ENCODE measurements around the gene IL3RA.
"Not testable (repeated sequence)": the region's sequence is repeated elsewhere in the genome, so short reads cannot be mapped to it uniquely, and the experiment has no call there.

The IL3RA gene

DNA sequence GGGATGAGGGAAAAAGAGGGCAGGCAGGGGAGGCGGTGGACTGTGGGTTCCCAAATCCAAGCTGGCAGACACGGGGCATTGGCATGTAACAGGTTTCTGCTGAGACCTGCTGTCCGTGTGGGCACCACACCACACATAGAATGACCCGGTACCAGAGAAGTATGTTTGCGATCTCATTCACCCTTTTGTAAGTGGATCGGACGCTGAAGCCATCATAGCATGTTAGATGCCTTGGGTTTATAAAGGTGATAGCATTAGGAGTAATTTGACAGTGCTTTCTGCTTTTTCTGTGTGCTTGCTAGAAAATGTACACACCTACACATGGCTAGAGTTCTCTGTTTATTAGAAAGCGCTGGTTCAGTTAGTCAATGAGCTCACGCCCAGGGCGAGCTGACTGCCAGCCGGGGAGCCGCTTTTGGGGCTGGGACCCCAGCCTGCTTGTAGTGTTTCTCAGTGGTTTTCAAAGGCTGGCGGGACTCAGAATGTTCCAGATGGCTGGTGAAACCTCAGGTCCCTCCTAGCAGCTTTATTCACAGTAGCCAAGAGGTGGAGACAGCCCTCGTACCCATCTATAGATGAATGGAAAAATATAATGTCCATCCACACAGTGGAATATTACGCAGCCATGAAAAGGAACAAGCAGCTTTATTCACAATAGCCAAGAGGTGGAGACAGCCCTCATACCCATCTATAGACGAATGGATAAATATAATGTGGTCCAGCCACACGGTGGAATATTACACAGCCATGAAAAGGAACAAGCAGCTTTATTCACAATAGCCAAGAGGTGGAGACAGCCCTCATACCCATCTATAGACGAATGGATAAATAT is 579 bp downstream of the IL3RA start:
- TF ChIP-seq, protein P1, sequence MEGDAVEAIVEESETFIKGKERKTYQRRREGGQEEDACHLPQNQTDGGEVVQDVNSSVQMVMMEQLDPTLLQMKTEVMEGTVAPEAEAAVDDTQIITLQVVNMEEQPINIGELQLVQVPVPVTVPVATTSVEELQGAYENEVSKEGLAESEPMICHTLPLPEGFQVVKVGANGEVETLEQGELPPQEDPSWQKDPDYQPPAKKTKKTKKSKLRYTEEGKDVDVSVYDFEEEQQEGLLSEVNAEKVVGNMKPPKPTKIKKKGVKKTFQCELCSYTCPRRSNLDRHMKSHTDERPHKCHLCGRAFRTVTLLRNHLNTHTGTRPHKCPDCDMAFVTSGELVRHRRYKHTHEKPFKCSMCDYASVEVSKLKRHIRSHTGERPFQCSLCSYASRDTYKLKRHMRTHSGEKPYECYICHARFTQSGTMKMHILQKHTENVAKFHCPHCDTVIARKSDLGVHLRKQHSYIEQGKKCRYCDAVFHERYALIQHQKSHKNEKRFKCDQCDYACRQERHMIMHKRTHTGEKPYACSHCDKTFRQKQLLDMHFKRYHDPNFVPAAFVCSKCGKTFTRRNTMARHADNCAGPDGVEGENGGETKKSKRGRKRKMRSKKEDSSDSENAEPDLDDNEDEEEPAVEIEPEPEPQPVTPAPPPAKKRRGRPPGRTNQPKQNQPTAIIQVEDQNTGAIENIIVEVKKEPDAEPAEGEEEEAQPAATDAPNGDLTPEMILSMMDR (conservative IDR thresholded peaks at IDR 0.05), result no peak
- no peak overlapping the region for H3K27ac ChIP-seq

DNA sequence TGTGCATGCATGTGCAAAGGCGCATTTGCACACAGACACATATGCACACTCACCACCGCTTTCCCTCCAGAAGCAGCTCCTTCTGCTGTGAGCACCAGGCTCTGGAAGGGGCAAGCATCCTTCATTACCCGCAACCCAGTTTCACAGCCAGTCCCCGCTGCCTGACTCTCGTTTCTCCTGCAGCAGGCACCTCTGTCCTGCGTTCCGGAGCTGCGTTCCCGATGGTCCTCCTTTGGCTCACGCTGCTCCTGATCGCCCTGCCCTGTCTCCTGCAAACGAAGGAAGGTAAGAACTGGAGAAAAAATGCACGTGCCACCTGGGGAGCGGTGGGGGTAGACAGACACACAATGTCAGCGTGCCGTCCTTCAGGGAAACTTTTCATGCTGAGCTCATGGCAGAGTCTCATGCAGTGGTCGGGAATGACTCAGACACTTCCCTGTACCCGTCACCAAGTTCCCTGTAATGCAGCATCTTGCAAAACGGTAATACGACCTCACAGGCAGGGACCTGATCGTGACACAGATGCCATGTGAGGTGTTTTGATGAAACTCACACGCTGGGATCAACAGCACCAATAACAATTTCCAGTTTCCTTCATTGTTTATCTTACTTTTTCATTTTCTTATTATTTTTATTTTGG is 5.1 kb downstream of the IL3RA start:
- TF ChIP-seq, protein P1 (conservative IDR thresholded peaks at IDR 0.05), result no peak
- no peak overlapping the region for H3K27ac ChIP-seq

DNA sequence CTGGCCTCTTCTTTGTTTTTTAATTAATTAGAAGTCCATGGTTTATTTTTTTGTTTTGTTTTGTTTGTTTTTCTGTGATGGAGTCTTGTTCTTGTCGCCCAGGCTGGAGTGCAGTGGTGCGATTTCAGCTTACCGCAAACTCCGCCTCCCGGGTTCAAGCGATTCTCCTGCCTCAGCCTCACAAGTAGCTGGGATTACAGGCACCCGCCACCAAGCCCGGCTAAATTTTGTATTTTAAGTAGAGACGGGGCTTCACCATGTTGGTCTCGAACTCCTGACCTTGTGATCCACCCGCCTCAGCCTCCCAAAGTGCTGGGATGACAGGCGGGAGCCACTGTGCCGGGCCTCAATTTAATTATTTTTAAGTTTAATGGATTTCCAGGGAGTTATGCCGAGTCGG is 13.0 kb downstream of the IL3RA start:
- H3K27ac ChIP-seq, result not testable (repeated sequence)

DNA sequence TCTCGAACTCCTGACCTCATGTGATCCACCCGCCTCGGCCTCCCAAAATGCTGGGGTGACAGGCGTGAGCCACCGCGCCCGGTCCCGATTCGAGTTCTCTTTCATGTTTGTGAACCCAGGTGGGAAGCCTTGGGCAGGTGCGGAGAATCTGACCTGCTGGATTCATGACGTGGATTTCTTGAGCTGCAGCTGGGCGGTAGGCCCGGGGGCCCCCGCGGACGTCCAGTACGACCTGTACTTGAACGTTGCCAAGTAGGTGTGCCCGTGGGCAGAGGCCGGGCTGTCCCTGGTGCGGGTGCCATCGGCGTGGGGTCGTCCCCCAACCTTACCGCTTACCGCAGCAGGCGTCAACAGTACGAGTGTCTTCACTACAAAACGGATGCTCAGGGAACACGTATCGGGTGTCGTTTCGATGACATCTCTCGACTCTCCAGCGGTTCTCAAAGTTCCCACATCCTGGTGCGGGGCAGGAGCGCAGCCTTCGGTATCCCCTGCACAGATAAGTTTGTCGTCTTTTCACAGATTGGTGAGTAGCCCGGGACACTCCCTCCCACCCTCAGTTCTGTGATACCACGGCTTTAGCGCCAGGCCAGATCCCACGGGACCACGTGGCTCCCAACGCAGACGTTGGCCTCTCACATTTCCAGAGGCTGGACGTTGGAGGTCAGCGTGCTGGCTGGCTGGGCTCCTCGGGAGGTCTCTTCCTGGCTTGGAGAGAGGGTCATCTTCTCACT is 15.6 kb downstream of the IL3RA start:
- no peak overlapping the region for H3K27ac ChIP-seq
- TF ChIP-seq, protein P1 (conservative IDR thresholded peaks at IDR 0.05), result no peak

DNA sequence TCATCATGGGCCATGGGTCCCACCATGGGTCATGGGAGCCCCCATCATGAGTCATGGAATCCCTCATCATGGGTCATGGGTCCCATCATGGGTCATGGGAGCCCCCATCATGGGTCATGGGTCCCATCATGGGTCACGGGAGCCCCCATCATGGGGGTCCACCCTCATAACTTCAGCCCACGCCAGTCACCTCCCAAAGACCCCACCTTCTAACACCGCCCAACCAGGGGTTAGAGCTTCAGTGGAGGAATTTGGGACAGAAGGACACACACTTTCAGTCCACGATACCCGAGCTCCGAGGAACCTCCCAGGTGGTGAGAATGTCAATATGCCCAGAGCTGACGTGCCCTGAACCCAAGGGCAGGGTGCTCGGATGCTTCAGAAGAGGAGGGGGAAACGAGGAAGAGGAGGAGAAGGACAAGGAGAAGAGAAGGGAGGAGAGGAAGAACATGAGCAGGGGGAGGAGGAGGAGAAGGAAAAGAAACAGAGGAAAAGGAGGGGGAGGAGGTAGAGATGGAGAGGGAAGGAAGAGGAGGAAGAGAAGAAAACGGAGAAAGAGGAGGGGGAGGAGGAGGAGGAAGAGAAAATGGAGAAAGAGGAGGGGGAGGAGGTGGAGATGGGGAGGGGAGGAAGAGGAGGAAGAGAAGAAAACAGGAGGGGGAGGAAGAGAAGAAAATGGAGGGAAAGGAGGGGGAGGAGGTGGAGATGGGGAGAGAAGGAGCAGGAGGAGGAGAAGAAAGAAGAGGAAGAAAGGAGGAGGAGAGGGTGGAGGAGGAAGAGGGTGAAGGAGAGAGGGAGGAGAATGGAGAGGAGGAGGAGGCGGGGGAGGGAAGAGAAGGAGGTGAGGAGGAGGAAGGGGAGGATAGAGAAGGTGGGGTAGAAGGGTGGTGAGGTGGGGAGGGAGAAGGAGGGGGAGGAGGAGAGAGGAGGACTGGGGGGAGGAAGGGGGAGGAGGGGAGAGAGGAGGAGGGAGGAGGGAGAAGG is 17.7 kb downstream of the IL3RA start:
- H3K27ac ChIP-seq, result no peak overlapping the region
- TF ChIP-seq, protein P1 (conservative IDR thresholded peaks at IDR 0.05), result no peak

DNA sequence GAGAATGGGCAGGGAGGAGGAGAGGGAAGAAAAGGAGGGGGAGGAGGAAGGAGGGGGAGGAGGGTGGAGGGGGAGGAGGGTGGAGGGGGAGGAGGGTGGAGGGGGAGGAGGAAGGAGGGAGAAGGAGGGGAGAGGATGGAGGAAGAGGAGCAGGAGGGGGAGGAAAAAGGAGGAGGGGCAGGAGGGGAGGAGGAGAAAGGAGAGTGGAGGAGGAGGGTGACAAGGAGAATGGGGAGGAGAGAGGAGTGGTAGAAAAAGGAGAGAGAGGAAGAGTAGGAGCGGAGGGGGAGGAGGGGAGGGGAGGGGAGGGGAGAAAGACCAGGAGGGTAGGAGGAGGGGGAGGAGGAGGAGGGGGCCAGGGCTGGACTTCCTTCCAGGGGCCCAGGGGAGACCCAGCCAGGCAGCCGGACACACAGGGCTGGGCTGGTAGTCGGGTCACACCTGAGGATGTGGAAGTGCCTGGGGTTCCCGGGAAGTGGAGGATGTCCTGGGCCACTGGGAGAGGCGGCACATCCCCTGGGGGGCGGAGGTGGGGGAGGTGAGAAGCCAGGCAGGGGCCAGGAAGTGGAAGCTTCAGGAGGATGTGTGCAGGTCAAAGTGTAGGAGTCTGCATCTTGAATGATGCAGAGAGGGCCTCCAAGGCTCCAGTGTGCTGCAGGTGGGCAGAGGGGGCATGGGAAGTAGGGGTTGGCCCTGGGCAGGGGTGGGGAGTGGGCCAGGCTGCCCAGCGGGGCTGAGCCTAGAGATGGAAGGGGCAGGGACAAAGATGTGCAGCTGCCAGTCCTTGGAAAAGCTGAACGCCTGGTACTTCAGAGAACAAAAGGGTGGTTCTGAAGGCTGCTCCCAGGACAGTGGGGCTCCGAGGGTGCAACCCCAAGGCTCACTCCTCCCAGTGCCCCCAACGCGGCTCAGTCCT is 18.8 kb downstream of the IL3RA start:
- TF ChIP-seq, protein P1 (conservative IDR thresholded peaks at IDR 0.05), result no peak
- no peak overlapping the region for H3K27ac ChIP-seq
